GM11168 (cell line): Measurements from ENCODE around the gene ADAM10.

Experiments used
- in situ Hi-C: fragments of 300-500 bp; cut with MboI; formaldehyde crosslinking; loops from one replicate; pipeline ENCODE4 v1.12.0; 2022; ENCODE audit warnings: low sequenced_read_pairs; ENCODE audit not compliant: unreplicated experiment

ADAM10 gene

DNA sequence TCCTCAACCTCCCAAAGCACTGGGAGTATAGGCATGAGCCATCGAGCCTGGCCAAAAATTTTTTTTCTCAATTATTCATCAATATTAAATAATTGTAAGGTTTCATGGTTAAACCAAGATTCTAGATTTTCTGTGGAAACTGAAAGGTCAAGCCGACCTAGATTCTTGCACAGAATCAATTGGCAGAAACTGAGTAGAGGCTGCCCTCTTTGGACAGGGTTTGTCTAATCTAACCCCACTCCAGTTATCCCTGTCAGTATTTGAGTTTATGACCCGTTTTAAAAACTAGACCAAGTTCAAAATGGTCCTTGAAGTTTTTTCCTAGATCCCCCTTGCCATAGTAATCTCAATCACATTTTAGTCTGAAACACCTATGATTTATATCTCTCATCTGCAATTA lies 8.6 kb upstream of the ADAM10 start:
- in situ Hi-C loops: loop anchor here (10.0 kb wide), 1 partner anchor 523 kb away; no protein-coding TSS in a partner anchor

DNA sequence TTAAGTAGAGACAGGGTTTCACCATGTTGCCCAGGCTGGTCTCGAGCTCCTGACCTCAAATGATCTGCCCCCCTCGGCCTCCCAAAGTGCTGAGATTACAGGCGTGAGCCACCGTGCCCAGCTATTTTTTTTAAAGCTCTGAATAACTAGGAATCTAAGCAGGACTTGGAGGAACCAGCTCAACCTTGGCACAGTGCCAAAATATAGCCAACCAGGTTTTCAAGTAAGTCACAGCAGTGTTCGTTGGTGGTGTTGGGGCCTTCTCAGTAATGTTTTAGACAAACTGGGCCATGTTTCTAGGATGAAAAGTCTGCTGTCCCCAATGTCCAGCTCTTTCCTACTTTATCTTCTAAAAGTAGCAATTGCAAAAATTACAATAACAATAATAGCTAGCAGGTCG lies 6.4 kb upstream of the ADAM10 start:
- in situ Hi-C loops: loop anchor here (10.0 kb wide), 1 partner anchor 521 kb away; no protein-coding TSS in a partner anchor

DNA sequence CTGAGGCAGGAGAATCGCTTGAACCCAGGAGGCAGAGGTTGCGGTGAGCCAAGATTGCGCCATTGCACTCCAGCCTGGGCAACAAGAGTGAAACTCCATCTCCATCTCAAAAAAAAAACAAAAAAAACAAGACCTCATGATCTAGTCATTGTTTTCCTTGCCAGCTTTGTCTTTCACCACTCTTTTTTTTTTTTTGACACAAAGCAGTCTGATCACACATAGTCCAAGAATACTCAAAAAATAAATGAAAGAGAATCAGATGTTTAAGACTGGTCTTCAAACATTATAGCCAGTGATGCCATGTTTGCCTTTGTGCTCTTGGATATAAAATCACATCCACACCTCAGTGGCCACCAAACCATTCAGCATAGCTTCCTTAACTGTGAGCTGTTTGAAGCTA lies 5.8 kb upstream of the ADAM10 start:
- in situ Hi-C loops: loop anchor here (10.0 kb wide), 1 partner anchor 521 kb away; no protein-coding TSS in a partner anchor

DNA sequence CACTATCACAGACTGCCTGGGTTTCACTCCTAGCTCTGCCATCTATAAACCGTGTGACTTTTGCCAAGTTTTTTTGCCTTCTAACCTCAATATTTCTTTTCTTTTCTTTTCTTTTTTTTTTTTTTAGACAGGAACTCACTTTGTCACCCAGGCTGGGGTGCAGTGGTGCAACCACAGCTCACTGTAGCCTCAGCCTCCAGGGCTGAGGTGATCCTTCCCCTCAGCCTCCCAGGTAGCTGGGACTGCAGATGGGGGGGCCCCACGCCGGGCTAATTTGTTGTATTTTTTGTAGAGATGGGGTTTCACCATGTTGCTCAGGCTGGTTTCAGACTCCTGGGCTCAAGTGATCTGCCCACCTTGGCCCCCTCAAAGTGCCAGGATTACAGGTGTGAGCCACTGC lies 3.2 kb upstream of the ADAM10 start:
- in situ Hi-C loops: loop anchor here (10.0 kb wide), 1 partner anchor 518 kb away; no protein-coding TSS in a partner anchor

DNA sequence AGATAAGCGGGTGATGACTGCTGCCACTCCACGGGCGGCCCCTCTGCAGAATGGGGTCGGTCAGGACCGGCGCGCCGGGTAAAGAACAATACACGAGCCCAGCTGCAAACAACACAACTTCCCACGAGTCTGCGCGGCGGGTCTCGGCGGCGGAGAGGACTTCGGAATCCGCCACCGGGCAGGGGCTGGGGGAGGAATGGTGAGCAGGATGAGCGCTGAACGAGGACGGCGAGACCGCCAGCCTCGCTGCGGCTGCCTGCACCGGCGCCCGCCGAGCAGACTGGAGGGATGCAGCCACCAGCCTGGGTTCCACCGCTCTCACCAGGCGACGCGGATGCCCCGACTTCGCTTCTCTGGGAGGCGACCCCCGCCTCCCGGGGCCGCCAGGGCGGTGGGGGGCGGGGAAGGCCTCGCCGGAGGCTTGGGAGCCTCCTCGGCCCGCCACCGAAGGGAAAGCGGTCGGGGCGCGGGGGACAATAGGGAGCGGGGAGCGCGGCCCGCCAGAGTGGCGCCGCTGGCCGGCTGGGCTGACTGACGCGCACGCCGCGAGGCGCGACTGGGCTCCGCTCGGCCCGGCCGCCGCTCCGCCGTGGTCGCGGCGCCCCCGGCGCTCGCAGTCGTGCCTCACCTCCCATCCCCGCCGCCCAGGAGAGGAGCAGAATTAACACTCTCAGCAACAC lies 515 bp downstream of the ADAM10 start:
- in situ Hi-C loops: no loop called here

DNA sequence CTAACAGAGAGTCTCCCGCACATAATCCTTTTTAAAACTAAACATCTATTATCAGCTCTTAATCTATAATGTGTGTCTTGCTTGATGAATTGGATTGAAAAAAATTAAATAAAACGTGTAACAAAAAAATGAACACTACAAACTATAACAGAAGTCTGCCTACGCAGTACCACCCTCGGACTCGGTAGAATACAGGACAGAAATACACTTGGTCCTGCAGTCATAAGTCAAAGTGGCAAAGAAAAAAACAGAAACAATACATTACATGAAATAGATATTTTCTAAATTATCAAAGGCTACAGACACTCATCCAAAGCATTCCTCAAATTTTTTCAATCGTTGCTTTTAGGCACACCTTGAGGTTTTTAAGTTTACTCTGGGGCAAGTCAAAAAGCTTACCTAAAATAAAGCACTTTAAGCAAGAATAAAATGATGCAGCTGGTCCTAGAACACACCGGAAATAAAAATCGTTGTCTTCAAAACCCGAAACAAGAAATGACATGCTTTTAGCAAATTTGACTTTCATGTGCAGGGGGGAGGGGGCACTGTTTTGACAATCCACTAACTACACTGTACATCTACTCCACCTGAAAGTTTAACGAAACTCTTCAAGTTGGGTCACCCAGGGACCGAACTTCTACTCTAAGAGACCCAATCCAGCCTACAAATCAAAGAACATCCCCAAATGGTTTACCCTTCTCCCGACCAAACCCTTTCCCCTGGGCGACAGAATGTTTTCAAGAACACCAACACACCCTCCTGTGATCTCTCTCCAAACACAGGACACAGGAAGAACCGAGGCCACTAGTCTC lies 1.3 kb downstream of the ADAM10 start:
- in situ Hi-C loops: no loop called here

DNA sequence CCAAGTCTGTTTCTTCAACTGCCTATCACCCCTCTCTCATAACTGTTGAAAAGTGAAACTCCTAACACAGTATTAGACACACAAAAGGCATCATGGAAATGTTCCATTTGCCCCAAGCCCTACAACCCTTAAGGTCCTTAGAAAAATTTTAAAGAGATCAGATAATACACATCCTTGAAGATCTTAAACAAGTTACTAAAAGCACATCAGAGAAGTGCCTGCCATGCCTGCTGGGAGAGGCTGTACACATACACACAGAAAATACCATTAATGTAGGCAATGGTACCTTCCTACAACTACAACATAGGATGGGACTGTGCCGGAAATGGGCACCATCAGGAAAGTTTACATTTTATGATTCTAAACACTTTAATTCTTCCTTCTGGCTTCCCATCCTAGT lies 3.3 kb downstream of the ADAM10 start:
- in situ Hi-C loops: no loop called here

DNA sequence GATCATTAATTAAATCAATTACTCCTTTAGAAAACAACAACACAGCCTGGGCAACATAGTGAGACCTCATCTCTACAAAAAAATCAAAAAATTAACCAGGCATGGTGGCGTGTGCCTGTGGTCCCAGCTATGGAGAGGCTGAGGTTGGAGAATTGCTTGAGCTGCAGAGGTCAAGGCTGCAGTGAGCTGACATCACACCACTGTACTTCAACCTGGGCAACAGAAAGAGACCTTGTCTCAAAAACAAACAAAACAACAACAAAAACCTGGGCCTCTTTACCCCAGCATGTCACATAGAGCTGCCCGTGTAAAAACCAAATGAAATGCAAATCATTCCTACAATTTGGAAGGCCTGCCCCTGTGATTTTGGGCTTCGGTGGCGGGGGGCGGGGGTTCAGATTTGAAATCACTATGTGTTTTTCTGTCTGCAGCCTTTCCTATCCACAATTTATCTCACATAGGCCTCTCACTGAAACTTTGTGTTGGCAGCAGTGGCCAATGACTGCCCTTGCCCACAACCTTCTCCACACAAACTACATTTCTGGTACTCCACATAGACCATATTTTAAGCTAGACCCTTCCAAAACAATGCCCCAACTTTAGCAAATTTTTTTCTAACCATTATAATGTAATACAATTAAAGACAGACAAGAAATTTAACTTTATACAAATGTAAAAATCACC lies 6.5 kb downstream of the ADAM10 start:
- in situ Hi-C loops: no loop called here

DNA sequence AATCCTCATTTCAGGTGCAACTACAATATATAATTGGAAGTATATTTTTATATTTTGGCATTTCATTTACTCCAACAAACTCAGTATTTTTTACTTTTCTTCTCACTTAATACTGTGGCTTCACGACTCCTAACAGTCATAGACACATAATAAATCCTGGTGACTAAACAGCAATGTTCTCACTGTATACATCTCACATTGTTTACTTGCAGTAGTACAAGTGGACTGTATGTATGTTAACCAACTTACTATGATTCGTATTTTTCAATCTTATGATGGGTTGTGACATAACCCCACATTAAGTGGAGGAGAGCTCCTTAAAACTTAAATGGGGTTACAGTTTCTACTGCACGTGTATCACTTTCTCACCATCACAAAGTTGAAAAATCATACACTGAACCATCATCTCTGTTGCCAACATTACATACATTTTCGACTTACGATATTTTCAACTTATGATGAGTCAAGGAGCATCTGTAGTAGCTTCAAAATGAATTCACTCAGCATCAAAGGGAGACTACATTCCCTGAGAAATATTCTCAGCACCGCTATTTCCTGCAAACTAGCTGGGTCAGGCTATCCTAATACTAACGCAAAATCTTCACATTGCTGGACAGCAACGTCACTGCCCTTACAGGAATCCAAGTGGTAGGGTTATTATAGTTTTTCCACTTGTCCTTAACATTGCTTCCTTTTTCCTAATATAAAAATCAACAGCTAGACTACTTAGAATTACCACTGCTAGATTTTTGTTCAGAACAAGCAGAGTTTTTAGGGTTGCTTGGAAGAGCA lies 7.3 kb downstream of the ADAM10 start:
- in situ Hi-C loops: no loop called here

DNA sequence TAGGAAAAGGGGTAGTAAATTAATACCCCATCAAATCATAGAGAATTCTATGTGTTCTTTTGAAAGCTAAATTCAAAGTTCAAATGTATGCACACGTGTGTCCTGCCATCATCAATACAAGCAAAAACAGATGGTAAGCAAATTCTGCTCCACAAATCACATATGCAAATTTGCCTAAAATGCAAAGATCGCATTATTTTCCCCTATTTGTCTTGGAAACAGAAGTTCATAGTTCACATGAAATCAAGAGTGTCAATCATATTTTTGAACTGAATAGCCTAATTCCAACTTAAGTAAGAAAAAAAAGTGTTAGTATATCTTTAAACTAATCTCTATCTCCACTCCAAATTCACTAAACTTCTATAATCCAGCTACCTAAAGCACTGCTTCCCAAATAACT lies 8.5 kb downstream of the ADAM10 start:
- in situ Hi-C loops: no loop called here

DNA sequence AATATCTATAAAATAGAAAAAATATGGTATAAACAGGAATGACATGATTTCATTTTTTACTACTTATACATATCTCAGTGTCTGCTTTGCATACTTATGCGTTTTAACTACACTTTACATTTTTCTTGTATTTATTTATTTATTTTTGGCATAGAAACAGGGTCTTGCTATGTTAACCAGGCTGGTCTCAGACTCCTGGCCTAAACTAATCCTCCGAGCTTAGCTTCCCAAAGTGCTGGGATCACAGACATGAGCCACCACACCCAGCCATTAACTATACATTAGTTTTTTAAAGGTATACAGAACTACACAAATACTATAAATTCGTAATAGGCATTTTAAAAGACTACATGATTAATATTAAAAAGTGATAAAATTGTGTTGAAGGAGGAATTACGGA lies 9.1 kb downstream of the ADAM10 start:
- in situ Hi-C loops: no loop called here

DNA sequence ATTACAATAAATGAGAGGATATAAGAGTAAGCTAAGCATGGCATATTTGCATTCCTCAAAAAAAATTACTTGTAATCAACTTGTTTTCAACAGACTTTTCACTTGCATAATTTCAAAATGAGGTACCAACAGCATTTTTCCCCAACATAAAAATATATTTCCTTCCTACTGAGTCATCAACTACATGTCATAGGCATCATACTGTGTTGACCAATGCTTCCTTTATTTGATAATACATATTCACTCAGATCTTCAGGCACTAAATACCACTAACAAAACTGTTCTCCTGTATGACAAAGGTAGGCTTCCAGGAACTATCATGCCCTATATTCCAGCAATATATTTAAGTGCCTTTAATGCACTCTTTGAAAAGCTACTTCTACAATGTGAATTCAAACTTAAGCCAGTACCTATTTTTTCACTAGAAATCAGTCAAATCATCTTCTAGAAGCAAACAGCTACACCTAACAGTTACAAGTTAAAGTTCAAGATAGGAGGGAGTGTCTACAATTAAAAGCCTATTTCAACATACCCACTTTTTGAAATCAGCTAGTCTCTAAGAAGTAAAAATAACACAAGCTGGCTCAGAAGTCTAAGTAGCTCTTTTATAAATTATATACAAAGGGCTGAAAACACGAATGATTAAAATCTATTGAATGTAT lies 11.3 kb downstream of the ADAM10 start:
- in situ Hi-C loops: no loop called here

DNA sequence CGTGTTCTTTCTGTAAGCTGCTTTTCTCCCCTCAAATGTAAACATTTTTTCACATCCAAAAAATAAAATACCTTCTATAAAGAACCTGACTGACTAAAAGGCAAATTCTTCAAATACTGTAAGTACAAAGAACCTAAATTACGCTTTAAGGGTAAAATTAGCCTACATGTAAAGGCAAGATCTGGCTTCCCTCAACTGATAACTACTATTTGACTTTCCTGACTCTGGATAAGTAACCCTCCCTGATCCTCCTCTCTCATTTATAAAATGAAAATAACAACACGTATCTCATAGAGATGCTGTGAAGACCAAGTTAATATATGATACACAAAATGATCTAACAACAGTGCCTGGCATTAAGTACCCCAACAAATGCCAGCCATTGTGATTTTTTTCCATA lies 12.2 kb downstream of the ADAM10 start:
- in situ Hi-C loops: no loop called here

DNA sequence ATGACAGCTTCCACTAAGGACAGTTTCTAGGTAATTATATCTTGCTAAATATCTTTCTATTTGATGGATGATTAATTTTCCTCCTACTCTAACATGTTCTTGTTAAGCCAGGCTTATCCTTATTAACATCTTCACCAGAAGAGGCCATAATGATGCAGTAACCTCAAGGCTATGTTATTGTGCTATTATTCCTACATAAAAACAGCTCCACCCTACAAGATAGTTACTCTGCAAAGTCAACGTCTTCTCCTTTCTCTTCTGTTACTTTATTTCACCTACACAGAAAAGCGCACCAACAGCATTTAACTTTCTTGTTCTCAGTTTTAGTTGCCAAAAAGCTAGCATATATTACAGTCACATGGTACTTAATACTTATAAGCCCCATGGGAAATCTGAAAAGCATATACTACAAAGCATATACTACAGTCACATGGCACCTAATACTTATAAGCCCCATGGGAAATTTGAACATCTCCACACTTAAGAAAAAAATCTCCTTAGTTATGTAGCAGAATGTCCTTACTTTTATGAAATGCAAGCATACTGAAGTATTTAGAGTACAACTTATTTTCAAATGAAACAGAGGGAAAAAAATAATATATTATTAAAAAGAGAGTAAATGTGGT lies 13.4 kb downstream of the ADAM10 start:
- in situ Hi-C loops: no loop called here

DNA sequence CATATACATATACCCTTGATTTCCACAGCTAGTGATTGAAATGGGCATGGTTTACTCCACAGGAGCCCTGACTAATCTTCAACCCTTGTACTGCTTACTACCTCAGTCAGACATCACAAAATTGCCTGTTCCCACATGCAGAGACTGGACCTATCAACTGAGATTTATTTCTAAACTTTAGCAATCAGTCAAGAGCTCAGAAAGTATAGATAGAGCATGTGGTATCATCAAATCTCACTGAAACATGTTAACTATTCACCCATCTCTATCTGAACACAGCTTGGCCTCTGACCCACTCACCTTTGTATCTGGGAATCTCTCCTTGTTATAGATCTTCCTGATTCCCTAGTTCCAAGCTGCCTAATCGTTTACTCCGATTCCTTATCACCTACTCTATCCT lies 14.6 kb downstream of the ADAM10 start:
- in situ Hi-C loops: no loop called here

DNA sequence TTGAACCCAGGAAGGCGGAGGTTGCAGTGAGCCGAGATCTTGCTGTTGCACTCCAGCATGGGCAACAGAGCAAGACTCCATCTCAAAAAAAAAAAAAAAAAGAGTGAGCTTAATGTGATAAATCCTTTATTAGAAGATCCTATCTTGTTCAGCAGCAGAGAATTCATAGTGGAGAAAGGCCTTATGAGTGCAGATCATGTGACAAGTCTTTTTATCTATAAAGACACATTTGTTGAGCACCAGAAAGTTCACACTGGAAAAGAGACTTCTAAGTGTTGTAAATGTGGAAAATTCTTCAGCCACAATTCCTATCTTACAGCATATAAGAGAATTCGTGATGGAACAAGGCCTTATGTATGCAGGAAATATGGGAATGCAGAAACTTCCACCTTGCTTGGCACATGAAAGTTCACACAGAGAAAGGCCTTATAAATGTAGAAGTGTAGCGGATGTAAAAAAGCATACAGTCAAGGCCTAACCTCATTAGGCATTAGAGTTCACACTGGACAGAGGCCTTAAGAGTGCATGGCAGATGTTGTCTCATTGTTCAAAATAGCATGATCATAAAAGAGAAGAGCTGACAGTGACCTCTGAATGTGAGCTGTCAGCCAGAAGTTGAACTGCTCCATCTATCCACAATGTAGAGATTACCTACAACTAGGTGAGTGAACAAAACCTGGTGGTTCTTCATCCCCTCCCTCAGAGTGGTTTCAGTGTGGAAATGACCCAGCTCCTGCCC lies 16.7 kb downstream of the ADAM10 start:
- in situ Hi-C loops: no loop called here

DNA sequence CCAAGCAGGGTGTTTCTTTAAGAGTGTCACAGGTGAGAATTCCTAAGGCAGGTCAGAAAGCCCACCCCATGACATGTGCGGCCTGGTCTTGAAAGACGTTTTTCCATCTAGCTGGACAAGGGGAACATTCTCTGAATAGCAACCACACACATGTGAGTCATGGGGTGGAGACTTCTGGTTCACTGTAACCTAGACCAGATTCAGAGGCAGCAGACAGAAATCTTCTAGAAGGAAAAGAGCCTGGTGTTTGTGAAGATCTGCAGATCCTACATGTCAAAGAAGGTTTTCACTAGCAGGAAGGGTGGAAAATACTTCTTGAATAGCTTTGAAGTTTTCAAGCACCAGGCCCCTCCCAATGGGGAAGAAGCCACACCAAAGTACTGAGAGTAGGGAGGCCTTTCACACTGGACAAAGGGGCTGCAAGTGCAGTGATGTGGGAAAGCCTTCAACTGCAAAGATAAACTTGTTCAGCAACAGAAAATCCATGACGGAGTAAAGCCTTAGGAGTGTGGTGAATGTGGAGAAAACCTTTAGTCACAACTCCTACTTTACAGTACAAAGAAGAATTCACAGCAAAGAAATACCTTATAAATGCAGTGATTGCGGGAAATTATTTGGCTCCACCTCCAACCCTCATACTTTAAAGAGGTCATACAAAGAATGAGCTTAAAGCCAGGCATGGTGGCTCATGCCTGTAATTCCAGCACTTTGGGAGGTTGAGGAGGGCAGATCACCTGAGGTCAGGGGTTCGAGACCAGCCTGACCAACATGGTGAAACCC lies 17.6 kb downstream of the ADAM10 start:
- in situ Hi-C loops: no loop called here

DNA sequence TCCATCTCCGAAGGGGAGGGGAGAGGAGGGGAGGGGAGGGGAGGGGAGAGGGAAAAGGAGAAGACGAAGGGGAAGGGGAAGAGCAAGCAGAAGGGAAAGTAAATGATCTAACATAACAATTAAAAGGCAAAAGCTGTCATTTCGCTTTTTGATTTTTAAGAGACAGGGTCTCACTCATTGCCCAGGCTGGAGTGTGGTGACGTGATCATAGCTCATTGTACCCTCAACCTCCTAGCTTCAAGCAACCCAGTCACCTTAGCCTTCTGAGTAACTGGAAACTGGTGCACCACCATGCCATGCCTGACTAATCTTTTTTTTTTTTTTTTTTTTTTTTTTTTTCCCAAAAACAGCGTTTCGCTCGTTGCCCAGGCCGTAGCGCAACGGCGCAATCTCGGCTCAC lies 22.6 kb downstream of the ADAM10 start:
- in situ Hi-C loops: no loop called here
